DOHH2 (cell line): ENCODE results near the gene MARCHF9.

Source experiments
- H3F3A ChIP-seq: fragments of 200-600 bp; sonication (generic), shearing (Covaris generic); 2 replicates; pipeline ENCODE4 v1.6.0; 2016; ENCODE audit warnings: antibody characterized with exemption, mild to moderate bottlenecking; ENCODE audit not compliant: control insufficient read depth, insufficient read depth
- H3K27ac ChIP-seq: fragments of 200-600 bp; sonication (generic); 2 replicates; pipeline ENCODE4 v1.5.1; 2014; ENCODE audit warnings: low read depth, mild to moderate bottlenecking, low read length, moderate library complexity
- H3K27me3 ChIP-seq: fragments of 200-600 bp; sonication (generic); 2 replicates; pipeline ENCODE4 v1.6.1; 2014; ENCODE audit warnings: mild to moderate bottlenecking, low read length, mixed read lengths; ENCODE audit not compliant: control insufficient read depth
- H3K36me3 ChIP-seq: fragments of 200-600 bp; sonication (generic); 2 replicates; pipeline ENCODE4 v1.6.1; 2014; ENCODE audit warnings: mild to moderate bottlenecking, low read length, moderate library complexity, mixed read lengths; ENCODE audit not compliant: control insufficient read depth
- H3K4me1 ChIP-seq: fragments of 200-600 bp; sonication (generic); 2 replicates; pipeline ENCODE4 v1.6.1; 2014; ENCODE audit warnings: mild to moderate bottlenecking, low read length, mixed read lengths; ENCODE audit not compliant: control insufficient read depth
- H3K4me2 ChIP-seq: fragments of 200-600 bp; sonication (generic); 2 replicates; pipeline ENCODE4 v1.6.0; 2014; ENCODE audit warnings: mild to moderate bottlenecking, low read length, moderate library complexity
- H3K4me3 ChIP-seq: fragments of 200-600 bp; sonication (generic); 2 replicates; pipeline ENCODE4 v1.5.1; 2014; ENCODE audit warnings: mild to moderate bottlenecking, low read length, mixed read lengths
- H3K79me2 ChIP-seq: fragments of 200-600 bp; sonication (generic); 2 replicates; pipeline ENCODE4 v1.6.1; 2014; ENCODE audit warnings: mild to moderate bottlenecking, low read length, mixed read lengths; ENCODE audit not compliant: control insufficient read depth
- H3K9me2 ChIP-seq: fragments of 200-600 bp; sonication (generic); replicated peaks from 2 replicates; pipeline ENCODE4 v1.6.1; 2014; ENCODE audit warnings: mild to moderate bottlenecking, low read length, mixed read lengths; ENCODE audit not compliant: control insufficient read depth
- H3K9me3 ChIP-seq: fragments of 200-600 bp; sonication (generic); 2 replicates; pipeline ENCODE4 v1.6.1; 2014; ENCODE audit warnings: antibody characterized with exemption, low read length, mixed read lengths; ENCODE audit not compliant: control insufficient read depth, insufficient read depth
- H4K20me1 ChIP-seq: fragments of 200-600 bp; sonication (generic); 2 replicates; pipeline ENCODE4 v1.6.0; 2014; ENCODE audit warnings: low read depth, mild to moderate bottlenecking, antibody characterized with exemption, low read length, moderate library complexity; ENCODE audit not compliant: control insufficient read depth, insufficient read depth
- EZH2phosphoT487 ChIP-seq: fragments of 200-600 bp; sonication (generic); IDR thresholded peaks from 2 replicates; pipeline ENCODE4 v1.6.1; 2017; ENCODE audit warnings: borderline replicate concordance, mild to moderate bottlenecking, antibody characterized with exemption, low read length, moderate library complexity, mixed read lengths
- TF ChIP-seq, protein P1 (sequence below): fragments of 200-600 bp; sonication (generic); IDR thresholded peaks from one replicate; pipeline ENCODE4 v1.5.1; 2014; ENCODE audit warnings: antibody characterized with exemption, mild to moderate bottlenecking, low read depth, low read length; ENCODE audit not compliant: poor library complexity, severe bottlenecking

Gene MARCHF9

DNA sequence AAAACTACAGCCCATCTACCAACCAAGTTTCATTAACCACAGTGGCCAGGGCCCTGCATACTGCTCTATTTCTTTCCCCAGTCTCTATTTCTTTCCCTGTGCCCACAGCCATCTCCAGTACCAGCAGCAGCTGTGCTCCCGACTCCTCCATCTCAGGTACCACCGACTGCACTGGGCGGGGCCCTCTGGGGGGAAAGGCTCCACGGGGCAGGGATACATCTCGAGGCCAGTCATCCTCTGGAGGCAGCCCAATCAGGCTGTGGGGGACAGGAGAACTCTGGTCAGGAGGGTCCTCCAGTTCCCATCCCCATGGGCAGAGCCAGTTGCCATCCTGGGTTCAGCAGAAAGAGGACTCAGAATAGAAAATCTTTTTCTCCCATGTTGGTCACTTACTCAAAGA lies 5.8 kb upstream of the MARCHF9 start:
- TF ChIP-seq, protein P1, sequence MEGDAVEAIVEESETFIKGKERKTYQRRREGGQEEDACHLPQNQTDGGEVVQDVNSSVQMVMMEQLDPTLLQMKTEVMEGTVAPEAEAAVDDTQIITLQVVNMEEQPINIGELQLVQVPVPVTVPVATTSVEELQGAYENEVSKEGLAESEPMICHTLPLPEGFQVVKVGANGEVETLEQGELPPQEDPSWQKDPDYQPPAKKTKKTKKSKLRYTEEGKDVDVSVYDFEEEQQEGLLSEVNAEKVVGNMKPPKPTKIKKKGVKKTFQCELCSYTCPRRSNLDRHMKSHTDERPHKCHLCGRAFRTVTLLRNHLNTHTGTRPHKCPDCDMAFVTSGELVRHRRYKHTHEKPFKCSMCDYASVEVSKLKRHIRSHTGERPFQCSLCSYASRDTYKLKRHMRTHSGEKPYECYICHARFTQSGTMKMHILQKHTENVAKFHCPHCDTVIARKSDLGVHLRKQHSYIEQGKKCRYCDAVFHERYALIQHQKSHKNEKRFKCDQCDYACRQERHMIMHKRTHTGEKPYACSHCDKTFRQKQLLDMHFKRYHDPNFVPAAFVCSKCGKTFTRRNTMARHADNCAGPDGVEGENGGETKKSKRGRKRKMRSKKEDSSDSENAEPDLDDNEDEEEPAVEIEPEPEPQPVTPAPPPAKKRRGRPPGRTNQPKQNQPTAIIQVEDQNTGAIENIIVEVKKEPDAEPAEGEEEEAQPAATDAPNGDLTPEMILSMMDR = no peak
- TF ChIP-seq EZH2phosphoT487 = no peak
- no peak overlapping the region for H3K27ac ChIP-seq
- H3K4me3 ChIP-seq = no peak overlapping the region
- no peaks in the 10 kb centered on the region for H3K27me3 ChIP-seq
- H4K20me1 ChIP-seq = no peaks in the 10 kb centered on the region; the same call in 1 of the 2 replicates
- H3K79me2 ChIP-seq = peaks cover 46% of the 10 kb centered on the region
- no peaks in the 10 kb centered on the region for H3K9me3 ChIP-seq
- no peak overlapping the region for H3K4me2 ChIP-seq
- H3K9me2 ChIP-seq = no peaks in the 10 kb centered on the region
- H3K4me1 ChIP-seq = peaks cover 43% of the 10 kb centered on the region
- H3K36me3 ChIP-seq = peaks cover 68% of the 10 kb centered on the region
- H3F3A ChIP-seq = peaks cover 31% of the 10 kb centered on the region

DNA sequence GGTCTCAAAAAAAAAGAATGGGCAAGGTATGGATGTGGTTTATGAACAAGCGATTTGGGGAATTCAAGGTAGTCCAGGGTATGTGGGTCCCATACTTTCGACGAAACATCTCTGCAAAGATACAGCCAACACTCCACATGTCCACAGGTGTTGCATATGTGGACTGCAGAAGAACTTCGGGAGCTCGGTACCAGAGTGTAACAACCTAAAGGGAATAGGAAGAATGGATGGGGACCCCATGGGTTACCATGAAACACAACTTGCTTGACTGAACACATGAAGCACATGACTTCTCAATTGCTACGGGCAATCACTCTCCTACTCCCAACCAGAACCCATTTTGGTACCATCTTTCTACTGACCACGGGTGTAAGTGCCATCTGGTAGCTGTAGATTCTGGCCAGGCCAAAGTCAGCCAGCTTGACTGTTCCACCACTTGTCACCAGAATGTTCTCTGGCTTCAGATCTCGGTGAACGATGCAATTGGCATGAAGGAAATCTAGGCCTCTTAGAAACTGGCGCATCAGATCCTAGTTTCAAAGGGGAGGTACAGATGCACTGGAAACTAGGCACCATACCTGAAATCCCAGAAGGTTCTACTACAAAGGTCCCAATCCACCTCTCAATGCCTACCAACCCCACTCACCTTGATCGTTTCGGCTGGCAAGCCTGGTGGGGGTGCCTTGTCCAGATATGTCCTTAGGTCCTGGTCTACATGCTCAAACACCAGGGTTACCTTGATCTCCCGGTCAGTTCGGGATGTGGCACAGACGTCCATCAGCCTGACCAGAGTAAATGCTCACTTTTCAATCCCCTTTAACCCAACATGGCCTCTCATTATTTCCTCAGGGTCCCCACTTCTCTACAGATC lies 4.1 kb upstream of the MARCHF9 start:
- Histone ChIP-seq H3K9me2 (no peaks in the 10 kb centered on the region), H3K27me3 (no peaks in the 10 kb centered on the region), H3F3A (peaks cover 34% of the 10 kb centered on the region), H3K9me3 (no peaks in the 10 kb centered on the region), H3K79me2 (peaks cover 39% of the 10 kb centered on the region), H4K20me1 (no peaks in the 10 kb centered on the region; the same call in 1 of the 2 replicates), H3K4me2 (peak overlapping the region; percentile 78), H3K27ac (peak overlapping the region; percentile 57; the same call in 1 of the 2 replicates), H3K36me3 (peaks cover 60% of the 10 kb centered on the region), H3K4me1 (peaks cover 40% of the 10 kb centered on the region), H3K4me3 (peak overlapping the region; percentile 98)
- no peak for TF ChIP-seq EZH2phosphoT487
- TF ChIP-seq, protein P1 = no peak

GRCh38 chr12:57751432-57751787 lies 3.5 kb upstream of the MARCHF9 start:
- Histone ChIP-seq H3K79me2 (peaks cover 46% of the 10 kb centered on the region), H4K20me1 (no peaks in the 10 kb centered on the region; the same call in 1 of the 2 replicates), H3K4me3 (peak overlapping the region; percentile 98), H3K4me1 (peaks cover 36% of the 10 kb centered on the region), H3K27ac (peak overlapping the region; percentile 57), H3K36me3 (peaks cover 56% of the 10 kb centered on the region), H3K9me3 (no peaks in the 10 kb centered on the region), H3K4me2 (peak overlapping the region; percentile 78), H3K9me2 (no peaks in the 10 kb centered on the region), H3K27me3 (no peaks in the 10 kb centered on the region), H3F3A (peaks cover 34% of the 10 kb centered on the region)
- TF ChIP-seq EZH2phosphoT487 = no peak
- TF ChIP-seq, protein P1 = no peak
